ENCODE data around the gene ZNF362.

The ZNF362 gene

GRCh38 chr1:33322870-33323585 is 66.7 kb downstream of the ZNF362 start:
- DNase-seq, result no peak
- Histone ChIP-seq H3K9me3 (ENCODE audit: control insufficient read depth, low read length) (no peaks in the 10 kb centered on the region), H3K4me3 (ENCODE audit: insufficient read depth, low read depth, low read length, poor library complexity, severe bottlenecking) (no peak overlapping the region), H3K4me1 (ENCODE audit: control insufficient read depth, insufficient read depth, low read length, poor library complexity, severe bottlenecking) (no peaks in the 10 kb centered on the region), H3K36me3 (ENCODE audit: control insufficient read depth, insufficient read depth, low read length) (peaks cover 49% of the 10 kb centered on the region), H3K27ac (ENCODE audit: insufficient read depth, low read length, poor library complexity, severe bottlenecking) (no peak overlapping the region), H3K27me3 (replicated peaks; ENCODE audit: control insufficient read depth, insufficient read depth, low read length, poor library complexity, severe bottlenecking) (no peaks in the 10 kb centered on the region)

DNA sequence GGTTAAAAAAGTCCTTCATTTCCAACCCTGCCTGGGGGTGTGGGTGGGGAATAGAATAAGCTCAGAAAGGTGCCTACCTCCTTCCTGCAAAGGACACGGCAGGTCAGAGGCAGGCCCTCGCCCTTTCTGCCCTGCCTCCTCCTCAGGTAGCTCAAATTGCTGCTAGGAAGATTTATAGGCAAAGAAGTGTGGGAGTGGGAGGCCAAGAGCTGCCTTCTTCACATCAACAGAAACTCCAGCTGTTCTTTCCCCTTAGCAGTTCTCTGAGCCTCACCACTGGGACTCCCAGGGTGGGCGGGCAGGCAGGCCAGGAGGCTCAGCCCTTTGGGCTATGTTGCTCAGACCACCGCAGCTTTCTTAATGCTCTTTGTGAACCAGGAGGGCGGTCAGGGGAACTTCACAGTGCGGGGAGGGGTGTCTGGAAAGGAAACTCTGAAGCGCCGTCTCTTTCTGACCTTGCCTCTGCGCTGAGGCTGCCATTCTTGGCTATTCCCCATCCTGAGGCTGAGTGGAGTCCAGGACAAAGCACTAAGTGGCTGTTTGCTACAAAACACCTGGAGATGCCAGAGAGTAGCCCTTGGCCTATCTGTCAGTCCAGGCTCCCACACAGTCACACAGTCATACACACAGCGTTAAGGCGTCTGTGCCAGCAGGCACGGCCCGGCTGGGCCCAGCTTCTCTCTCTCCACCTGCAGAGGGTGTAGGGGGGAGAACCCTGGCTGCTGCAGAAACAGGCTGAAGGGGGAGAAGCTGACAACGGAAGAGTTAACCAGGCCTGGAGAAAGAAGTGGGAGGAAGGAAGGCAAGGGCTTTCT is 67.6 kb downstream of the ZNF362 start:
- Histone ChIP-seq H3K36me3 (ENCODE audit: control insufficient read depth, insufficient read depth, low read length) (peaks cover 58% of the 10 kb centered on the region), H3K4me3 (ENCODE audit: insufficient read depth, low read depth, low read length, poor library complexity, severe bottlenecking) (no peak overlapping the region), H3K27ac (ENCODE audit: insufficient read depth, low read length, poor library complexity, severe bottlenecking) (no peak overlapping the region), H3K4me1 (ENCODE audit: control insufficient read depth, insufficient read depth, low read length, poor library complexity, severe bottlenecking) (no peaks in the 10 kb centered on the region), H3K9me3 (ENCODE audit: control insufficient read depth, low read length) (no peaks in the 10 kb centered on the region), H3K27me3 (replicated peaks; ENCODE audit: control insufficient read depth, insufficient read depth, low read length, poor library complexity, severe bottlenecking) (no peaks in the 10 kb centered on the region)
- DNase-seq, result no peak

GRCh38 chr1:33324677-33325575 is 68.6 kb downstream of the ZNF362 start:
- no peaks in the 10 kb centered on the region for H3K9me3 ChIP-seq (ENCODE audit: control insufficient read depth, low read length)
- no peaks in the 10 kb centered on the region for H3K4me1 ChIP-seq (ENCODE audit: control insufficient read depth, insufficient read depth, low read length, poor library complexity, severe bottlenecking)
- no peak for DNase-seq
- H3K36me3 ChIP-seq (ENCODE audit: control insufficient read depth, insufficient read depth, low read length), result peaks cover 68% of the 10 kb centered on the region
- H3K27me3 ChIP-seq (replicated peaks; ENCODE audit: control insufficient read depth, insufficient read depth, low read length, poor library complexity, severe bottlenecking), result no peaks in the 10 kb centered on the region
- H3K4me3 ChIP-seq (ENCODE audit: insufficient read depth, low read depth, low read length, poor library complexity, severe bottlenecking), result no peak overlapping the region
- no peak overlapping the region for H3K27ac ChIP-seq (ENCODE audit: insufficient read depth, low read length, poor library complexity, severe bottlenecking)

GRCh38 chr1:33326785-33327184 is 70.5 kb downstream of the ZNF362 start:
- Histone ChIP-seq H3K4me1 (ENCODE audit: control insufficient read depth, insufficient read depth, low read length, poor library complexity, severe bottlenecking) (no peaks in the 10 kb centered on the region), H3K9me3 (ENCODE audit: control insufficient read depth, low read length) (no peaks in the 10 kb centered on the region), H3K36me3 (ENCODE audit: control insufficient read depth, insufficient read depth, low read length) (peaks cover 87% of the 10 kb centered on the region), H3K4me3 (ENCODE audit: insufficient read depth, low read depth, low read length, poor library complexity, severe bottlenecking) (no peak overlapping the region), H3K27me3 (replicated peaks; ENCODE audit: control insufficient read depth, insufficient read depth, low read length, poor library complexity, severe bottlenecking) (no peaks in the 10 kb centered on the region), H3K27ac (ENCODE audit: insufficient read depth, low read length, poor library complexity, severe bottlenecking) (no peak overlapping the region)
- DNase-seq, result no peak

GRCh38 chr1:33327587-33328325 is 71.5 kb downstream of the ZNF362 start:
- H3K9me3 ChIP-seq (ENCODE audit: control insufficient read depth, low read length), result no peaks in the 10 kb centered on the region
- no peaks in the 10 kb centered on the region for H3K4me1 ChIP-seq (ENCODE audit: control insufficient read depth, insufficient read depth, low read length, poor library complexity, severe bottlenecking)
- peaks cover 97% of the 10 kb centered on the region for H3K36me3 ChIP-seq (ENCODE audit: control insufficient read depth, insufficient read depth, low read length)
- H3K4me3 ChIP-seq (ENCODE audit: insufficient read depth, low read depth, low read length, poor library complexity, severe bottlenecking), result no peak overlapping the region
- H3K27me3 ChIP-seq (replicated peaks; ENCODE audit: control insufficient read depth, insufficient read depth, low read length, poor library complexity, severe bottlenecking), result no peaks in the 10 kb centered on the region
- H3K27ac ChIP-seq (ENCODE audit: insufficient read depth, low read length, poor library complexity, severe bottlenecking), result no peak overlapping the region
- no peak for DNase-seq

- H3K36me3 ChIP-seq (ENCODE audit: control insufficient read depth, insufficient read depth, low read length), result peaks cover 98% of the 10 kb centered on the region
- no peak for DNase-seq
- H3K27me3 ChIP-seq (replicated peaks; ENCODE audit: control insufficient read depth, insufficient read depth, low read length, poor library complexity, severe bottlenecking), result no peaks in the 10 kb centered on the region
- H3K27ac ChIP-seq (ENCODE audit: insufficient read depth, low read length, poor library complexity, severe bottlenecking), result no peak overlapping the region
- H3K4me1 ChIP-seq (ENCODE audit: control insufficient read depth, insufficient read depth, low read length, poor library complexity, severe bottlenecking), result no peaks in the 10 kb centered on the region
- no peaks in the 10 kb centered on the region for H3K9me3 ChIP-seq (ENCODE audit: control insufficient read depth, low read length)
- no peak overlapping the region for H3K4me3 ChIP-seq (ENCODE audit: insufficient read depth, low read depth, low read length, poor library complexity, severe bottlenecking)
These were observed 72.5 kb downstream of the ZNF362 start for GRCh38 chr1:33328817-33329216.

DNA sequence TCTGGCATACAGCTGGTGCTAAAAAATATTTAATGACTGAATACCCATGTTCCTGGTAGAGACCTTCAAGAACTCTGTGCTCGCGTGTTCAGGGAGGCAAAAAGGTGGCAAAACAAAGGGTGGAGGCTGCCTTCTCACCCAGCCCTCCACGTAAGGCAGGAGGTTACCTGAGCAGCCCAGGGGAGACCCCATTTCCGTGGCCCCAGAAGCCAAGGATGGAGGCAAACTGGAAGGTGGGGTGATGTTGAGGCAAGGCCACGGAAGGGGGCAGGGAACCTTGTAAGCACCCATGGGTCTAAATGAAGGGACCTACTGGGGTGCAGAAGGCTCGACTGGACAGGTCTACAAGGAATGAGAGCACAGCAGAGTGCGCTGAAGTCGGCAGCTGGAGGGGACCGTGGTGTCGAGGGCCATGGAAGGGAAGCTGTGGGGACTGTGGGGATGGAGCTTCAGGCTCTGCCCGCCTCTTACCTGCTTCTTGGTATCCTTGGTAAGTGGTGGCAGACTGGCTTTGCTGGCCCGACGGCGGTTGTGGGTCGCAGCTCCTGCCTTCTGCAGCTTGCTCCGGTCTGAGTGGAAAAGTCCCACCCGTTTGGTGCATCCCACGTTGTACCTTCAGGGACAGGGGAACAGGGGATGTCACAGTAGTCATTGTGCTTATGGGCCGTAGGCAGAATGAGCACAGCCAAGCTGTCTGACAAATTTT is 73.5 kb downstream of the ZNF362 start:
- H3K36me3 ChIP-seq (ENCODE audit: control insufficient read depth, insufficient read depth, low read length), result peaks cover 91% of the 10 kb centered on the region
- H3K4me3 ChIP-seq (ENCODE audit: insufficient read depth, low read depth, low read length, poor library complexity, severe bottlenecking), result no peak overlapping the region
- no peaks in the 10 kb centered on the region for H3K27me3 ChIP-seq (replicated peaks; ENCODE audit: control insufficient read depth, insufficient read depth, low read length, poor library complexity, severe bottlenecking)
- H3K9me3 ChIP-seq (ENCODE audit: control insufficient read depth, low read length), result no peaks in the 10 kb centered on the region
- no peaks in the 10 kb centered on the region for H3K4me1 ChIP-seq (ENCODE audit: control insufficient read depth, insufficient read depth, low read length, poor library complexity, severe bottlenecking)
- DNase-seq, result no peak
- H3K27ac ChIP-seq (ENCODE audit: insufficient read depth, low read length, poor library complexity, severe bottlenecking), result no peak overlapping the region

DNA sequence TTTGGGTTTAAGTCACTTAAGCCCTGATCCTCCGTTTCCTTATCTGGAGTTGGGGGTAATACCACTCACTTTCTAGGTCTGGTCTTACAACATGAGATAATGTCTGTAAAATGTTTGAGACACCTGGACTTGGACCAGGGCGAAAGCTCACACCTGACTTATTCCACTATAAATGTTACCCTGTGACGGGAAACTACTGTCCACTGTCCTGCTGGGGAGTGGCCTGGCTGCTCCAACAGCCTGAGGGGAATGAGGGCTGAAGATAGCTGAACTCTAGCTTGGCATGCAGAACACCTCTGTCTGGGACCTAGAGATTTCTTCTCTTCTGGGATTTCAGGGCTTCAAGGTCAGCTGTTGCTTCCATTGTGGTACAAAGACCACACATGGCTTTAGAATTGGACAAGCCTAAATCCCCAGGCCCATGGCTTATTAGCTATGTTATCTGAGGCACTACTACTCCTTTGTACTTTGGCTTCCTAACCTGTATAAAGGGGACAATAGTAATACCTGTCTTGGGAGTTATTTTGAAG is 74.1 kb downstream of the ZNF362 start:
- DNase-seq, result no peak
- Histone ChIP-seq H3K27ac (ENCODE audit: insufficient read depth, low read length, poor library complexity, severe bottlenecking) (no peak overlapping the region), H3K9me3 (ENCODE audit: control insufficient read depth, low read length) (no peaks in the 10 kb centered on the region), H3K4me1 (ENCODE audit: control insufficient read depth, insufficient read depth, low read length, poor library complexity, severe bottlenecking) (no peaks in the 10 kb centered on the region), H3K36me3 (ENCODE audit: control insufficient read depth, insufficient read depth, low read length) (peaks cover 84% of the 10 kb centered on the region), H3K27me3 (replicated peaks; ENCODE audit: control insufficient read depth, insufficient read depth, low read length, poor library complexity, severe bottlenecking) (no peaks in the 10 kb centered on the region), H3K4me3 (ENCODE audit: insufficient read depth, low read depth, low read length, poor library complexity, severe bottlenecking) (no peak overlapping the region)

- peaks cover 80% of the 10 kb centered on the region for H3K36me3 ChIP-seq (ENCODE audit: control insufficient read depth, insufficient read depth, low read length)
- no peaks in the 10 kb centered on the region for H3K27me3 ChIP-seq (replicated peaks; ENCODE audit: control insufficient read depth, insufficient read depth, low read length, poor library complexity, severe bottlenecking)
- DNase-seq, result no peak
- H3K4me3 ChIP-seq (ENCODE audit: insufficient read depth, low read depth, low read length, poor library complexity, severe bottlenecking), result no peak overlapping the region
- no peak overlapping the region for H3K27ac ChIP-seq (ENCODE audit: insufficient read depth, low read length, poor library complexity, severe bottlenecking)
- no peaks in the 10 kb centered on the region for H3K9me3 ChIP-seq (ENCODE audit: control insufficient read depth, low read length)
- no peaks in the 10 kb centered on the region for H3K4me1 ChIP-seq (ENCODE audit: control insufficient read depth, insufficient read depth, low read length, poor library complexity, severe bottlenecking)
These were observed 74.6 kb downstream of the ZNF362 start for GRCh38 chr1:33330906-33331305.
